Ectodermal cell (in vitro differentiated cells): ENCODE measurements around the gene ZNF565.
"Not testable (repeated sequence)": the region's sequence is repeated elsewhere in the genome, so short reads cannot be mapped to it uniquely, and the experiment has no call there.

Experiments used
- H3K27ac ChIP-seq: 2 replicates; pipeline ENCODE4 v1.7.0; 2013; ENCODE audit warnings: mild to moderate bottlenecking, low read depth, low read length; ENCODE audit not compliant: insufficient read depth, poor library complexity, severe bottlenecking
- H3K27me3 ChIP-seq: 2 replicates; pipeline ENCODE4 v1.7.0; 2013; ENCODE audit warnings: mild to moderate bottlenecking, low read length; ENCODE audit not compliant: insufficient read depth, control insufficient read depth, poor library complexity, severe bottlenecking
- H3K36me3 ChIP-seq: one replicate; pipeline ENCODE4 v1.7.0; 2013; ENCODE audit warnings: low read length; ENCODE audit not compliant: control insufficient read depth, insufficient read depth
- H3K4me1 ChIP-seq: one replicate; pipeline ENCODE4 v1.7.0; 2013; ENCODE audit warnings: low read length; ENCODE audit not compliant: control insufficient read depth, insufficient read depth
- H3K4me3 ChIP-seq: 2 replicates; pipeline ENCODE4 v1.7.0; 2013; ENCODE audit warnings: low read depth, low read length, control low read depth; ENCODE audit not compliant: insufficient read depth
- H3K9me3 ChIP-seq: 2 replicates; pipeline ENCODE4 v1.7.0; 2013; ENCODE audit warnings: mild to moderate bottlenecking, low read length, moderate library complexity; ENCODE audit not compliant: control insufficient read depth
- WGBS, 2 experiments: methylation state at CpG; one replicate each; pipeline ENCODE4 v1.1.7; 2013; ENCODE audit warnings: missing lambda C conversion rate in 2 of 2; 5-methylcytosine and 5-hydroxymethylcytosine counted together

ZNF565 gene

GRCh38 chr19:36215276-36216123 is 1.0 kb upstream of the ZNF565 start:
- WGBS, 2 experiments, result 1% methylated on average over 22 to 23 of the region's 27 CpGs

GRCh38 chr19:36212895-36213294 is 1.6 kb downstream of the ZNF565 start:
- Histone ChIP-seq H3K4me3 (no peak overlapping the region), H3K27ac (no peak overlapping the region), H3K27me3 (no peaks in the 10 kb centered on the region), H3K4me1 (peaks cover 5% of the 10 kb centered on the region), H3K36me3 (no peaks in the 10 kb centered on the region), H3K9me3 (no peaks in the 10 kb centered on the region)
- WGBS, 2 experiments, result 88 to 94% methylated on average over 2 of the region's 2 CpGs

More at GRCh38 chr19:36215276-36216123, 1.0 kb upstream of the ZNF565 start:
- Histone ChIP-seq H3K4me1 (peaks cover 5% of the 10 kb centered on the region), H3K27ac (peak overlapping the region; percentile 95), H3K36me3 (peaks cover 8% of the 10 kb centered on the region), H3K4me3 (peak overlapping the region; percentile 95), H3K27me3 (no peaks in the 10 kb centered on the region), H3K9me3 (no peaks in the 10 kb centered on the region)

- no peak overlapping the region for H3K27ac ChIP-seq
- H3K9me3 ChIP-seq, result no peaks in the 10 kb centered on the region
- no peaks in the 10 kb centered on the region for H3K27me3 ChIP-seq
- no peaks in the 10 kb centered on the region for H3K36me3 ChIP-seq
- no peak overlapping the region for H3K4me3 ChIP-seq
- 96 to 97% methylated on average over 8 of the region's 8 CpGs for WGBS, 2 experiments
- H3K4me1 ChIP-seq, result peaks cover 5% of the 10 kb centered on the region
These were observed 4.0 kb downstream of the ZNF565 start for GRCh38 chr19:36210497-36210896.

- WGBS, 2 experiments, result 92 to 95% methylated on average over 6 to 7 of the region's 7 CpGs
- peaks cover 5% of the 10 kb centered on the region for H3K4me1 ChIP-seq
- no peaks in the 10 kb centered on the region for H3K27me3 ChIP-seq
- H3K4me3 ChIP-seq, result no peak overlapping the region
- no peaks in the 10 kb centered on the region for H3K9me3 ChIP-seq
- no peak overlapping the region for H3K27ac ChIP-seq
- H3K36me3 ChIP-seq, result no peaks in the 10 kb centered on the region
These were observed 5.1 kb downstream of the ZNF565 start for GRCh38 chr19:36209372-36209771.

GRCh38 chr19:36207605-36208252 is 6.7 kb downstream of the ZNF565 start:
- Histone ChIP-seq H3K36me3 (no peaks in the 10 kb centered on the region), H3K4me3 (no peak overlapping the region), H3K27ac (no peak overlapping the region), H3K9me3 (no peaks in the 10 kb centered on the region), H3K4me1 (no peaks in the 10 kb centered on the region), H3K27me3 (no peaks in the 10 kb centered on the region)
- 95 to 96% methylated on average over 3 of the region's 3 CpGs for WGBS, 2 experiments

- no peaks in the 10 kb centered on the region for H3K36me3 ChIP-seq
- H3K27ac ChIP-seq, result no peak overlapping the region
- no peaks in the 10 kb centered on the region for H3K27me3 ChIP-seq
- no peaks in the 10 kb centered on the region for H3K9me3 ChIP-seq
- 97% methylated on average over 4 of the region's 4 CpGs for WGBS, 2 experiments
- H3K4me3 ChIP-seq, result no peak overlapping the region
- no peaks in the 10 kb centered on the region for H3K4me1 ChIP-seq
These were observed 11.2 kb downstream of the ZNF565 start for GRCh38 chr19:36203293-36203692.

GRCh38 chr19:36201684-36202083 is 12.8 kb downstream of the ZNF565 start:
- no peaks in the 10 kb centered on the region for H3K27me3 ChIP-seq
- no peaks in the 10 kb centered on the region for H3K36me3 ChIP-seq
- H3K27ac ChIP-seq, result no peak overlapping the region
- 91 to 96% methylated on average over 6 of the region's 6 CpGs for WGBS, 2 experiments
- H3K4me1 ChIP-seq, result no peaks in the 10 kb centered on the region
- no peaks in the 10 kb centered on the region for H3K9me3 ChIP-seq
- H3K4me3 ChIP-seq, result no peak overlapping the region

- no peaks in the 10 kb centered on the region for H3K4me1 ChIP-seq
- 91% methylated on average over 2 of the region's 2 CpGs for WGBS, 2 experiments
These were observed 16.3 kb downstream of the ZNF565 start for GRCh38 chr19:36198119-36198518.

GRCh38 chr19:36196249-36196648 is 18.2 kb downstream of the ZNF565 start:
- no peaks in the 10 kb centered on the region for H3K36me3 ChIP-seq
- no peaks in the 10 kb centered on the region for H3K4me1 ChIP-seq
- no peak overlapping the region for H3K4me3 ChIP-seq
- H3K27ac ChIP-seq, result no peak overlapping the region
- no peaks in the 10 kb centered on the region for H3K9me3 ChIP-seq
- WGBS, 2 experiments, result 82 to 90% methylated on average over 2 of the region's 2 CpGs
- H3K27me3 ChIP-seq, result no peaks in the 10 kb centered on the region

More at GRCh38 chr19:36198119-36198518, 16.3 kb downstream of the ZNF565 start:
- H3K27me3 ChIP-seq, result no peaks in the 10 kb centered on the region
- no peak overlapping the region for H3K27ac ChIP-seq
- no peaks in the 10 kb centered on the region for H3K36me3 ChIP-seq
- no peaks in the 10 kb centered on the region for H3K9me3 ChIP-seq
- no peak overlapping the region for H3K4me3 ChIP-seq

GRCh38 chr19:36186722-36187121 is 27.7 kb downstream of the ZNF565 start:
- not testable (repeated sequence) for H3K9me3 ChIP-seq, H3K27me3 ChIP-seq, H3K36me3 ChIP-seq, H3K4me1 ChIP-seq, H3K27ac ChIP-seq, H3K4me3 ChIP-seq
- WGBS, 2 experiments, result 91 to 92% methylated on average over 5 of the region's 5 CpGs
